Activated T-helper 17 cell treated with anti-CD3 and anti-CD28 coated beads, Interleukin-2, amount 50 U/mL, for 72 hours (primary cell): ENCODE results near the gene RND1. TPM values are rescaled to one million over a fixed set of nuclear protein-coding genes. Genes with fewer than 3 reads are reported as not detected.
"Not testable (repeated sequence)": the region's sequence is repeated elsewhere in the genome, so short reads cannot be mapped to it uniquely, and the experiment has no call there.

Experiments used
- ATAC-seq: fragments of 150-1000 bp; cut with Tn5 transposase; replicated peaks from 2 replicates; pipeline ENCODE4 v1.10.0; 2021; ENCODE audit warnings: mild to moderate bottlenecking, moderate library complexity
- H3K27ac Mint-ChIP-seq: one replicate; pipeline ENCODE4 v1.8.0; 2022; ENCODE audit warnings: mixed read lengths
- H3K27me3 Mint-ChIP-seq: one replicate; pipeline ENCODE4 v1.8.0; 2022; ENCODE audit warnings: mixed read lengths
- H3K36me3 Mint-ChIP-seq: one replicate; pipeline ENCODE4 v1.8.0; 2022; ENCODE audit warnings: low read depth, mild to moderate bottlenecking, mixed read lengths
- H3K4me1 Mint-ChIP-seq: one replicate; pipeline ENCODE4 v1.8.0; 2022; ENCODE audit warnings: mixed read lengths
- H3K4me3 Mint-ChIP-seq: one replicate; pipeline ENCODE4 v1.8.0; 2022; ENCODE audit warnings: mild to moderate bottlenecking, mixed read lengths
- H3K9me3 Mint-ChIP-seq: one replicate; pipeline ENCODE4 v1.8.0; 2022; ENCODE audit warnings: mixed read lengths
- total RNA-seq, 2 donors: library from RNA; stranded (reverse); gene quantifications; one replicate each; pipeline ENCODE4 v1.2.3, GENCODE V29; 2022

The RND1 gene
- 1 to 10 TPM; 2.5 to 4.2 TPM for total RNA-seq

DNA sequence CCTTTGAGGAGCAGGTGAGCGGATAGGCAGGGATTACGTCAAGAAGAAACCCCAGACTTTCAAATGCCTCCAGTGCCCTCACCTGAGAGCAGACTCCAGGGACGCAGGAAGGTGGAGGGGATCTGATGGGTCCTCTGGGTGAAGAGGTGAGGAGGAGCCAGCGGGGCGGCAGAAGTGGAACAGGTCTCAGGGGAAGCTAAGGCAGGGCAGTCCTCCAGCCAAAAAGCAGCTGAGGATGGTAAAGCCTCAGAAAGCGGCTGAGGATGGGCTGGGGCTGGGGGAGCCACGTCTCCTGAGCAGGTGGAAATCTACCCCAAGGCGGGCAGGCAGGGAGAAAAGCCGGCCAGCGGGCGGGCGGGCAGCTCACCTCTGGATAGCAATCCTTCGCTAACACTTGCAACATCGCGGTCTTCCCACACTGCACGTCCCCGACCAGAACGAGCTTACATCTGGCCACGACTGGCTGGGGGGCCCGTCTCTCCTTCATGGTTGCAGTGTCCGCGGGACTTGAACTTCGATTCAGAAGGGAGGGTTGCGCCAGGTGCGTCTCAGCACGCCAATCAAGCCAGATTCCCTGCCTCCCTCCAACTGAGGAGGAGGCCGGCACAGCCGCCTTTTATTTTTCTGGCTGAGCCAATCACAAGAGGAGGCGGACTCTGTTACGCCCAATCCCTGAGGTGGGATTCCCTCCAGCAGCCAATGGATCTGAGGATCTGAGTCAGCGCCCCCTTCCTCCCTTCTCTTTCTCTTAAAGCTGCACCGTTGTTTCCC is at the start of gene RND1:
TSS of gene RND1 (minus strand) at position 590 of the 771 bp plus-strand sequence. CDS start at position 487, 103 bp downstream.
- H3K9me3 Mint-ChIP-seq, result no peaks in the 10 kb centered on the region
- peaks cover 9% of the 10 kb centered on the region for H3K36me3 Mint-ChIP-seq
- peaks cover 13% of the 10 kb centered on the region for H3K4me1 Mint-ChIP-seq
- H3K27ac Mint-ChIP-seq, result peak within 1 kb of the TSS; percentile 77
- H3K27me3 Mint-ChIP-seq, result peaks cover 7% of the 10 kb centered on the region
- peak; percentile 96 for ATAC-seq
- peak within 1 kb of the TSS; percentile 76 for H3K4me3 Mint-ChIP-seq

DNA sequence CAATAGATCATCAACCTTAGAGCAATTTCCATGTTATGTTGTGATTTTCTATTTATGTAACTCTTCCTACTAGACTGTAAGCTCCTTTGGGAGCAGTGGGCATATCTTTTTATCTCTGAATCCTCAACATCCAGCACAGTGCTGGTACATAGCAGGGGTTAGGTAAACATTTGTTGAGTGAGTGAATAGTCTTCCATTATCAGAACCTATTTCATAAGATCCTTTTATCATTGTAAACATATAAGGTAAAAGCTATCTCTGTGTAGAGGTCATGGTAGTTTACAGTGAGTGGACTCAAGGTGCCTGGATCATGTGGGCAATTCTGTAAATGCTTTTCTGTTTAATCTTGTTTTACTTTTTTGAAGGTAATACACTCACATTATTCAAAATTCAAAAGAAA is 44.5 kb upstream of the RND1 start:
- no peaks in the 10 kb centered on the region for H3K4me1 Mint-ChIP-seq
- no peak overlapping the region for H3K27ac Mint-ChIP-seq
- no peak overlapping the region for H3K4me3 Mint-ChIP-seq
- no peaks in the 10 kb centered on the region for H3K36me3 Mint-ChIP-seq
- H3K27me3 Mint-ChIP-seq, result no peaks in the 10 kb centered on the region
- no peaks in the 10 kb centered on the region for H3K9me3 Mint-ChIP-seq
- ATAC-seq, result no peak

DNA sequence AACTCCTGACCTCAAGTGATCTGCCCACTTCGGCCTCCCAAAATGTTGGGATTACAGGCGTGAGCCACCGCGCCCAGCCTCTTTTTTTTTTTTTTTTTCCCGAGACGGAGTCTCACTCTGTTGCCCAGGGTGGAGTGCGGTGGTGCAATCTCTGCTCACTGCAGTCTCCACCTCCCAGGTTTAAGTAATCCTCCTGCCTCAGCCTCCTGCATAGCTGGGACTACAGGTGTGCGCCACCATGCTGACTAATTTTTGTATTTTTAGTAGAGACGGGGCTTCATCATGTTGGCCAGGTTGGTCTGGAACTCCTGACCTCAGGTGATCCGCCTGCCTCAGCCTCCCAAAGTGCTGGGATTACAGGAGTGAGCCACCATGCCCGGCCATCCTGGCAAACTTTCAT is 44.0 kb upstream of the RND1 start:
- not testable (repeated sequence) for ATAC-seq, H3K27ac Mint-ChIP-seq, H3K4me1 Mint-ChIP-seq, H3K27me3 Mint-ChIP-seq, H3K9me3 Mint-ChIP-seq, H3K4me3 Mint-ChIP-seq, H3K36me3 Mint-ChIP-seq

DNA sequence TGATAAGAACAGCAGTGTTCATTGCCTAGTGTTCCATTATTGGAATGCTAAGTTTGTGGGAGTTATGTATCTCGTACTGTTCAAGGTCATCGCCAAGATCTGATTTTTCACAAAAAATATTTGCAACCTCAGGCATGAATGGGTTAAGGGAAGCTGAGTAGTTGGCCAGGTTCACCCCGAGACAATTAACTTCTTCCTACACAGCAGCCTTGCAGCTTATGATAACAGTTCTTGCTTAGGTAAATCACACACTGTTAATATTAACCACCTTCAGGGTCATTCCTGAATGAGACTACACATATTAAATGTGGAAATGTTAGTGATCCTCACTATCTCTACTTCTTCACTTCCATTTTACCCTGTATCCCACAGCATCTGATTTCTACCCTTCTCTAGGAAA is 41.6 kb upstream of the RND1 start:
- H3K4me1 Mint-ChIP-seq, result no peaks in the 10 kb centered on the region
- no peak overlapping the region for H3K4me3 Mint-ChIP-seq
- H3K27ac Mint-ChIP-seq, result no peak overlapping the region
- ATAC-seq, result no peak
- no peaks in the 10 kb centered on the region for H3K9me3 Mint-ChIP-seq
- H3K36me3 Mint-ChIP-seq, result no peaks in the 10 kb centered on the region
- H3K27me3 Mint-ChIP-seq, result no peaks in the 10 kb centered on the region

DNA sequence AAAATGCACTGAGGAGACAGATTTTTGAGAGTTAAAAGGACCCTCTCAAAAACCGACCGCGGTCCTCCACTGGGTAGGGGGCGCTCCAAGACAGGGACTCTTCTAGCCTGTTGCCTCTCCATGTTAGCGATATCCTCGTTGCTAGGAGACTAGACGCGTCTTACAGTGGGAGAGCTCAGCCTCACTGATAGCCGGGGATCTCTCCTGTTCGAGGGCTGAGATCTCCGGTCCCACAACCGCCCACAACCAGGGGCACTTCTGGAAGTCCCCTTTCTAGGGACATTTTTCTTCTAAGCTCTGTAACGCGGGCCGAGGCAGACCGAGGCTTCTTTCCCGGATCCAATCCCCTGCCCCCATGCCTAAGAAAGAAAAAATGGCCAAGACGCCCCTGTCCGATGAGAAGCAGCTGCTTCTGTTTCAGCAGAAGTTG is 38.3 kb upstream of the RND1 start:
- peak overlapping the region; percentile 54 for H3K4me3 Mint-ChIP-seq
- no peaks in the 10 kb centered on the region for H3K9me3 Mint-ChIP-seq
- ATAC-seq, result peak; percentile 84
- peak overlapping the region; percentile 41 for H3K27ac Mint-ChIP-seq
- H3K27me3 Mint-ChIP-seq, result no peaks in the 10 kb centered on the region
- H3K4me1 Mint-ChIP-seq, result no peaks in the 10 kb centered on the region
- H3K36me3 Mint-ChIP-seq, result no peaks in the 10 kb centered on the region

DNA sequence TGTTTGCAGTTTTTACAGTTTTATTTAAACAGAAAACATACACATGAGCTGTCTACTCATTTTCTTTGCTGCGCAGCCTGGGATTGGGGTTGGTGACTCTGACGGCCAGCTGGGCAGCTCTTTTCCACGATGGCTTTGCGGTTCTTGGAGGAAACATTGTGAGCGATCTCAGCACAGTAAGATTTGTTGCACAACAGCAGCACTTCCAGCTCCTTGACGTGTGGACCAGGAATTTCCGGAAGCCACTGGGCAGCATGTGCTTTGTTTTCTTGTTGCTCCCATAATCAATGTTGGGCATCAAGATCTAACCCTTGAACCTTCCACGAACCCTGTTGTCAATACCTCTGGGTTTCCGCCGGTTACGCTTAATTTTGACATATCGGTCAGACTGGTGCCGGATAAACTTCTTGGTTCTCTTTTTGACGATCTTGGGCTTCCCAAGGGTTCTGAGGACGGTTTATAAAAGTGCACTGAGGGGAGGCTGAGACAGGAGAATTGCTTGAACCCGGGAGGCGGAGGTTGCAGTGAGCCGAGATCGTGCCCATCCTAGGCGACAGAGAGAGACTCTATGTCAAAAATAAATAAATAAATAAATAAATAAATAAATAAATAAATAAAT is 37.8 kb upstream of the RND1 start:
- ATAC-seq, result no peak
- no peaks in the 10 kb centered on the region for H3K36me3 Mint-ChIP-seq
- no peaks in the 10 kb centered on the region for H3K9me3 Mint-ChIP-seq
- H3K4me3 Mint-ChIP-seq, result peak overlapping the region; percentile 54
- no peaks in the 10 kb centered on the region for H3K27me3 Mint-ChIP-seq
- H3K4me1 Mint-ChIP-seq, result no peaks in the 10 kb centered on the region
- H3K27ac Mint-ChIP-seq, result no peak overlapping the region

DNA sequence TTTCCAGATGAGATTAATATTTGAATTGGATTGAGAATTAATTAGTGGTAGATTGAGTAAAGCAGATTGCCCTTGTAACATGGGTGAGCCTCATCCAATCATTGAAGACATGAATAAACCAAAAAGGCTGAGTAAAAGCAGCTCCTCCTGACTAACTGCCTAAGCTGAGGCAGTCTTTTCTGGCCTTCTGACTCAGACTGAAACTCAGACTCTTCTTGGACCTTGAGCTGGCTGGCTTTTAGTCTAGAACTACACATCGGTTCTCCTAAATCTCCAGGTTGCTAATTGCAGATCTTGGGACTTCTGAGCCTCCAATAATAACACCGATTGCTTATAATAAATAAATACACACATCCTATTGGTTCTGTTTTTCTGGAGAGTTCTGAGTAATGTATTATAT is 35.6 kb upstream of the RND1 start:
- H3K4me1 Mint-ChIP-seq, result no peaks in the 10 kb centered on the region
- no peaks in the 10 kb centered on the region for H3K27me3 Mint-ChIP-seq
- no peak overlapping the region for H3K4me3 Mint-ChIP-seq
- no peak overlapping the region for H3K27ac Mint-ChIP-seq
- ATAC-seq, result peak; percentile 93
- H3K9me3 Mint-ChIP-seq, result no peaks in the 10 kb centered on the region
- no peaks in the 10 kb centered on the region for H3K36me3 Mint-ChIP-seq

DNA sequence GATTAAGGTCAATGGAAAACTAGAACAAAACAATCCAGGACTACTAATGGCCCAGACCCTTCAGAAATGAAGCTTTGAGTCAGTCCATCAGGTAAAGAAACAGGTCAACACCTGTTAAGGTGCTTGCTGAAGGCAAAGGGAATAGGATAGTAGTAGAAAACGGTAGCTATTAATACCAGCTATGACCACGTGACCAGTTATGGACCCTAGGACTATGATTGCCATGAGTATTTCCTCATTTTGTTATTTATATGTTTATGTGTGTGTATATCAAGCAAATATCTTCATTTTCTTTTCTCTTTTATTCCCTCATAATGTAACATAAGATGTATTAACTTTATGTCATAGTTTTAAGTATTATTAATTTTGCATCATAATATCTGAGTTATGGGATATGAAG is 34.0 kb upstream of the RND1 start:
- no peaks in the 10 kb centered on the region for H3K9me3 Mint-ChIP-seq
- no peak overlapping the region for H3K4me3 Mint-ChIP-seq

DNA sequence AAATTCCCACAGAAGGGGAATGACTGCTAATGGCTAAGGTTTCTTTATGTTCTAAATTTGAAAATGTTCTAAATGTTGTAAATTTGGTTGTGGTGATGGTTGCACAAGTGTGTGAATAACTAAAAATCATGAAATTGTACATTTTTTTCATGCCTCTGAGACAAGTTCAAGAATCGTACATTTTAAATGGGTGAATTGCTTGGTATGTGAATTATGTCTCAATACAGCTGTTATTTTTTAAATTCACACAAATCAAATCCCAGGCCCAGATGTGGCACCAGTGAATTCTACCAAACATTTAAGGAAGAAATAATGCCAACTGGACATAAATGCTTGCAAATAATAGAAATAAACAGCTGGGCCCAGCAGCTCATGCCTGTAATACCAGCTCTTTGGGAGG is 28.6 kb upstream of the RND1 start:
- H3K4me1 Mint-ChIP-seq, result no peaks in the 10 kb centered on the region
- ATAC-seq, result no peak
- no peak overlapping the region for H3K27ac Mint-ChIP-seq
- H3K4me3 Mint-ChIP-seq, result no peak overlapping the region
- peaks cover 12% of the 10 kb centered on the region for H3K27me3 Mint-ChIP-seq
- no peaks in the 10 kb centered on the region for H3K9me3 Mint-ChIP-seq
- no peaks in the 10 kb centered on the region for H3K36me3 Mint-ChIP-seq

More for the DNA sequence above, 34.0 kb upstream of the RND1 start:
- Mint-ChIP-seq H3K27ac (no peak overlapping the region), H3K4me1 (no peaks in the 10 kb centered on the region), H3K27me3 (no peaks in the 10 kb centered on the region), H3K36me3 (no peaks in the 10 kb centered on the region)
- ATAC-seq, result no peak

DNA sequence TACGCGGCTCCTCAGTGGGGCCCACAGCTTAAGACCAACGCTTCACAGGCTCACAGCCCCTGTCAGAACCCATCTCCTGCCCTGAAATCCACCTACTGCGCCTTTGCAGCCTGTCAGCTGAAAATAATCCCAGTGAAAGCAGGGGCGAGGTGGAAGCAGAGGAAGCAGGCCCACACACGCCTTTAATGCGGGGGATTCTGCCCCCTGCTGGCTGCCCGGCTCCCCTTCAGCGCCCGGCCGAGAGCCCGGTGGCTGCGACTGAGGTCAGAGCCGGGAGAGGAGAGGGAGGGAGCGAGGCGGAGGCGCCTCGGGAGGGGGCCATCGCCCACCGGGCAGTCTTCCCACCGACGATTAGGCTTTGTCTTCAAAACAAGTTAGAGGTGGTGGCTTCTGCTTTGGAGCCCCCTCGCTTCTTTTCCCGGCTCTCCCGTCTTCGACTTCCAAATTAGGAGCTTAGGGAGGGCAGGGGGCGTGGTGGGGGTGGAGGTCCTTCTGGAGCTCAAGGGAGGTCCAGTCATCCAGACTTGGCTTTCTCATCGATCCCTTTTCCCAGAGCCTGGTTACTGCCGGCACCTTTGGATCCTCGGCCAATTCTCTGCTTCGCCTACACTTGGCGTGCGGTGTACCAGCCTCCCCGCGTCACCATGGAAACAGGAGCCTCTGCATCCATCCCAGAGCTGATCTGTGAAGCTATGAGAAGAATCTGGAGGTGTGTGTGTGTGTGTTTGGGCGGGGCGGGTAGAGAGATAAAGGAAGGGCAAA is 25.2 kb upstream of the RND1 start:
- H3K27ac Mint-ChIP-seq, result no peak overlapping the region
- H3K4me1 Mint-ChIP-seq, result no peaks in the 10 kb centered on the region
- H3K27me3 Mint-ChIP-seq, result peaks cover 12% of the 10 kb centered on the region
- peak overlapping the region; percentile 28 for H3K4me3 Mint-ChIP-seq
- no peaks in the 10 kb centered on the region for H3K36me3 Mint-ChIP-seq
- H3K9me3 Mint-ChIP-seq, result no peaks in the 10 kb centered on the region
- ATAC-seq, result peak; percentile 99

DNA sequence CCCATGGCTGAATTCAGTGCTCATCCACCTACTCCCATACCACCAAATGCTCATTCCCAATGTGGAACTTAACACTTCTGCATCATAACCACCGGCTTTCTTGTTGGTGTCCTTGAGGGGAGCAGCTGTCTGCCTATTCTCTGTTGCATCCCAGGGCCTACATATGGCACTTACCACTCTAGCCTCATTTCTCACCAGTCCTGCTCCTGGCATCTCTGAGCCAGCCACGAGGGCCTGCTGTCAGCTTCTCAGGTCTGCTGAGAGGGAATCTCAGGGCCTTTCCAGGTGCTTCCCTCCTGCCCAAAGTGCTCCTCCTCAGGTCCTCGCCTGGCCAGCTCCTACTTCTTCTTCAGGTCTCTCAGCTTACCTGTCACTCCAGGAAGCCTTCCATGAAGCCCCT is 24.0 kb upstream of the RND1 start:
- no peak overlapping the region for H3K27ac Mint-ChIP-seq
- H3K9me3 Mint-ChIP-seq, result no peaks in the 10 kb centered on the region
- no peaks in the 10 kb centered on the region for H3K36me3 Mint-ChIP-seq
- H3K27me3 Mint-ChIP-seq, result peaks cover 12% of the 10 kb centered on the region
- no peaks in the 10 kb centered on the region for H3K4me1 Mint-ChIP-seq
- no peak overlapping the region for H3K4me3 Mint-ChIP-seq
- ATAC-seq, result no peak

DNA sequence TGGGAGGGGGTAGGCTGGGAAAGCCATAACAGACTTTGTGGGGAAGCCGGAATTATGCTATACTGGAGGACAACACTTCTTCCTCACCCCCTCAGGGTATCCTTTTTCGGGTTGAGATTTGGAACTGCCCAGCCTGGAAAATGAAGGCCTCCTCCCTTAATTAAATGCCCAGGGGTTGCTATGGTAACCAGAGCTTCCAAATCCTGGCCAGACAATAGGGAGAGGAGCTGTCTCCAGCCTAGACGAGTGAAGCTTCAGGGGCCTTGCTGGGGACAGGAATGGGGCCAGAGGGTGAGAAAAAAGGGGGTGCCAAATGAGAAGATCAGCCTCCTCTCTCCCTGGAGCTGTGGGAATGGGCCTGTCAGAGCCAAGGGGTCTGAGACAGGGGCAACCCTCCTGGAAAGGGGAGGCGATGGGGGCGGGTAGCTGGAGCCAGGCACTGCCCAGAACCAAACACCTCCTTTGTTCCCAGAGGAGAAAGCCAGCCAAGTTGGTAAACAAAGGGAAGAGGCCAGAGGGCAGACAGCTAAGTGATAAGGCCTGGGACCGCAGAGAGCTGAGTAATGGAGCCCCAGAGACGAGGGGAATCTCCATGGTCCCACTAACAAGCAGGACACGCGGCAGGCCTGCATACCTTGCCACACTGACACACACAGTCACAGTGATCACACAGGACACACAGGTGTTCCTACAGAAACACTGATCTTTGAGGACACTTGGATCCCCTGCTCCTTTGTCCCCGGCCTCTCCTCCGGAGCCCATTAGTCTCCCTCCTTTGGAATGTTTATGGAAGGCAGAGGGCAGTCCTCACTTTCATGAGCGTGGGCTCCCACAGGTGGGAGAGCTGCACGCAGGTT is 17.9 kb upstream of the RND1 start:
- H3K36me3 Mint-ChIP-seq, result no peaks in the 10 kb centered on the region
- ATAC-seq, result no peak
- no peaks in the 10 kb centered on the region for H3K9me3 Mint-ChIP-seq
- no peaks in the 10 kb centered on the region for H3K4me1 Mint-ChIP-seq
- peaks cover 18% of the 10 kb centered on the region for H3K27me3 Mint-ChIP-seq
- no peak overlapping the region for H3K4me3 Mint-ChIP-seq
- H3K27ac Mint-ChIP-seq, result no peak overlapping the region

DNA sequence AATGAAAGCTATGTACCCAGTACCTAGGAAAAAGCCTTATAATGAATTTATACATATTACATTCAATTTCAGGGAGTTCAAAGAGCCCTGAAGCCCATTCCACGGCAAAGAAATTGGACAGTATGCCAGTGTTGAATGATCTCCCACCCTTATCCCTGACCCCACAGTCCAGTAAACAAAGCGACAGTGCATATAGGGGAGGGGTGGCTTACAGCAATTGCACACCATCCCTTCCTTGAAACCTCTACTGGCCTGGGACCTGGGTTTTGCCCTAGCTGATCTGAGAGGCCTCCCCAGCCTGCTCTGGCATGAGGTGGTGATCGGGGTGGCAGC is 17.3 kb upstream of the RND1 start:
- no peaks in the 10 kb centered on the region for H3K36me3 Mint-ChIP-seq
- no peaks in the 10 kb centered on the region for H3K9me3 Mint-ChIP-seq
- no peak overlapping the region for H3K4me3 Mint-ChIP-seq
- no peak for ATAC-seq
- no peak overlapping the region for H3K27ac Mint-ChIP-seq
- H3K4me1 Mint-ChIP-seq, result no peaks in the 10 kb centered on the region
- peaks cover 18% of the 10 kb centered on the region for H3K27me3 Mint-ChIP-seq

DNA sequence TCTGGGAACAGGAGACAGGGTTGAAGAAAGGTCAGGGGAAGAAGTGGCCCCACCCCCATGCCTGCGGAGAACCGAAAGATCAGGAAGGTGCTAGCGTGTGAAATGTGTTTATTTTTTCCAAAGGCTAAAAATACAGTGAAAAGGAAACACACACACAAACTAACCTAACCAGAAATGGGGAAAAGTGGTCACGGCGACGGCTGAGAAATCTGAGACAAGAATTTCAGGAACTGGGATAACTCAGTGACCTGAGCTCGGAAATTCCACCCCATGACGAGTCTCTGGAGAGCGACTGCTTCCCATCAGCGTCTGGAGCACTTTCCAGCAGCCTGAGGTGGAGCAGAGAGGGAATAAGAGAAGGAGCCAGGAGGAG is 16.6 kb upstream of the RND1 start:
- no peak overlapping the region for H3K27ac Mint-ChIP-seq
- no peaks in the 10 kb centered on the region for H3K36me3 Mint-ChIP-seq
- no peaks in the 10 kb centered on the region for H3K4me1 Mint-ChIP-seq
- H3K4me3 Mint-ChIP-seq, result no peak overlapping the region
- H3K27me3 Mint-ChIP-seq, result peaks cover 18% of the 10 kb centered on the region
- ATAC-seq, result no peak
- H3K9me3 Mint-ChIP-seq, result no peaks in the 10 kb centered on the region
